H1 (cell line): ENCODE data around the gene C19orf25. TPM values are rescaled to one million over a fixed set of nuclear protein-coding genes. Genes with fewer than 3 reads are reported as not detected.

Source experiments
- CTCF ChIA-PET: fragments of 300-600 bp; sonication (Branson Sonifier 250); formaldehyde crosslinking; loops from one replicate; lab custom pipeline; 2021; ENCODE audit not compliant: partially characterized antibody; lab: Charles Lee
- POLR2A ChIA-PET: fragments of 300-600 bp; sonication (Branson Sonifier 250); formaldehyde crosslinking; loops from one replicate; lab custom pipeline; 2021; ENCODE audit warnings: inconsistent platforms; ENCODE audit not compliant: partially characterized antibody; lab: Charles Lee
- DNase-seq, 2 experiments: peaks; one replicate each; pipeline versions ENCODE4 v3.0.0 to v3.0.0-alpha.2; 2010 to 2022; ENCODE audit warnings: low spot score in 2 of 2, low read depth in 1 of 2, mixed read lengths in 1 of 2
- FAIRE-seq: peaks from 2 replicates; lab custom pipeline; 2011; peaks lifted over from hg19 to GRCh38; lab: Jason Lieb, UNC
- H2AFZ ChIP-seq: 2 replicates; pipeline ENCODE4 v1.8.1; 2012; ENCODE audit warnings: low read length, inconsistent platforms
- H2AK5ac ChIP-seq: 2 replicates; pipeline ENCODE4 v1.6.1; 2013; ENCODE audit warnings: low read depth, low read length
- H2BK120ac ChIP-seq: replicated peaks from 2 replicates; pipeline ENCODE3; 2013; ENCODE audit warnings: low read depth, low read length, inconsistent platforms
- H2BK12ac ChIP-seq: 2 replicates; pipeline ENCODE4 v1.6.1; 2013; ENCODE audit warnings: low read depth, low read length
- H2BK15ac ChIP-seq: 2 replicates; pipeline ENCODE4 v1.6.1; 2013; ENCODE audit warnings: low read length
- H2BK20ac ChIP-seq: 2 replicates; pipeline ENCODE4 v1.6.1; 2013; ENCODE audit warnings: low read length
- H2BK5ac ChIP-seq: 2 replicates; pipeline ENCODE4 v1.6.1; 2013; ENCODE audit warnings: low read depth, low read length
- H3K14ac ChIP-seq: 2 replicates; pipeline ENCODE4 v1.6.1; 2013; ENCODE audit warnings: inconsistent platforms; ENCODE audit not compliant: insufficient read length
- H3K18ac ChIP-seq: 2 replicates; pipeline ENCODE4 v1.6.1; 2013; ENCODE audit warnings: low read length; ENCODE audit errors: extremely low read depth
- H3K23ac ChIP-seq: 2 replicates; pipeline ENCODE4 v1.6.1; 2013; ENCODE audit warnings: inconsistent platforms; ENCODE audit not compliant: insufficient read length
- H3K23me2 ChIP-seq: 2 replicates; pipeline ENCODE4 v1.6.1; 2013; ENCODE audit warnings: low read depth, low read length
- H3K27ac ChIP-seq: 2 replicates; pipeline ENCODE4 v1.6.1; 2011; ENCODE audit warnings: low read depth, low read length, inconsistent platforms
- H3K27me3 ChIP-seq, 4 experiments: replicated peaks in 1 of 4; 1 replicate in 1 of 4; 2 replicates in 3 of 4; pipeline versions ENCODE4 v1.6.1 to v1.8.1; 2011 to 2013; ENCODE audit warnings: low read length in 3 of 4, mild to moderate bottlenecking in 3 of 4, inconsistent platforms in 2 of 4, mixed read lengths in 2 of 4, moderate library complexity in 1 of 4; ENCODE audit not compliant: control insufficient read depth in 3 of 4, insufficient read depth in 3 of 4; ENCODE audit errors: extremely low read depth in 1 of 4
- H3K36me3 ChIP-seq, 4 experiments: 2 replicates each; pipeline versions ENCODE4 v1.6.1 to v1.8.1; 2011 to 2013; ENCODE audit warnings: mild to moderate bottlenecking in 4 of 4, low read length in 3 of 4, moderate library complexity in 2 of 4, control low read depth in 1 of 4, inconsistent platforms in 1 of 4; ENCODE audit not compliant: insufficient read depth in 4 of 4, control insufficient read depth in 2 of 4
- H3K4ac ChIP-seq: replicated peaks from 2 replicates; pipeline ENCODE3; 2013; ENCODE audit warnings: low read length, low read depth, mixed read lengths, inconsistent platforms; ENCODE audit not compliant: insufficient read length
- H3K4me1 ChIP-seq, 4 experiments: replicated peaks in 1 of 4; 1 replicate in 1 of 4; 2 replicates in 3 of 4; pipeline versions ENCODE4 v1.6.1 to v1.8.1; 2011 to 2013; ENCODE audit warnings: low read length in 3 of 4, inconsistent platforms in 2 of 4, mixed read lengths in 1 of 4; ENCODE audit not compliant: insufficient read depth in 4 of 4, control insufficient read depth in 3 of 4
- H3K4me2 ChIP-seq, 2 experiments: 2 replicates each; pipeline versions ENCODE4 v1.6.1 to v1.8.1; 2011 to 2013; ENCODE audit warnings: low read depth in 2 of 2, low read length in 2 of 2, control low read depth in 1 of 2, inconsistent platforms in 1 of 2, mild to moderate bottlenecking in 1 of 2; ENCODE audit not compliant: insufficient read depth in 1 of 2
- H3K4me3 ChIP-seq, 4 experiments: fragments of 200-600, 300-600 bp in 1 of 4; sonication (generic), shearing (Covaris generic), sonication (Bioruptor Twin) in 1 of 4; 2 replicates each; pipeline versions ENCODE4 v1.5.1 to v1.8.1; 2011 to 2016; ENCODE audit warnings: low read length in 4 of 4, low read depth in 3 of 4, control low read depth in 2 of 4, inconsistent platforms in 2 of 4, mild to moderate bottlenecking in 2 of 4, mixed read lengths in 1 of 4, moderate library complexity in 1 of 4; ENCODE audit not compliant: insufficient read depth in 2 of 4; ENCODE audit errors: extremely low read depth in 1 of 4
- H3K56ac ChIP-seq: replicated peaks from 2 replicates; pipeline ENCODE3; 2013; ENCODE audit warnings: low read depth, mild to moderate bottlenecking, mixed read lengths, low read length, inconsistent platforms; ENCODE audit not compliant: insufficient read length
- H3K79me1 ChIP-seq: 2 replicates; pipeline ENCODE4 v1.6.1; 2013; ENCODE audit warnings: low read depth, low read length, control low read depth
- H3K79me2 ChIP-seq, 2 experiments: 2 replicates each; pipeline versions ENCODE4 v1.6.1 to v1.8.1; 2012 to 2013; ENCODE audit warnings: low read length in 2 of 2, mild to moderate bottlenecking in 2 of 2, inconsistent platforms in 1 of 2; ENCODE audit not compliant: insufficient read depth in 2 of 2, control insufficient read depth in 1 of 2
- H3K9ac ChIP-seq, 4 experiments: replicated peaks in 1 of 4; 1 replicate in 1 of 4; 2 replicates in 3 of 4; pipeline versions ENCODE4 v1.6.1 to v1.8.1; 2011 to 2013; ENCODE audit warnings: low read depth in 3 of 4, low read length in 3 of 4, control low read depth in 2 of 4, mild to moderate bottlenecking in 2 of 4, moderate library complexity in 2 of 4, inconsistent platforms in 1 of 4; ENCODE audit errors: extremely low read depth in 1 of 4
- H3K9me3 ChIP-seq, 2 experiments: 2 replicates each; pipeline versions ENCODE4 v1.6.1 to v1.8.1; 2012 to 2013; ENCODE audit warnings: mild to moderate bottlenecking in 2 of 2, moderate library complexity in 2 of 2, control low read depth in 1 of 2, inconsistent platforms in 1 of 2, low read depth in 1 of 2, low read length in 1 of 2, mixed read lengths in 1 of 2; ENCODE audit not compliant: insufficient read depth in 2 of 2
- H4K20me1 ChIP-seq, 2 experiments: replicated peaks in 1 of 2; 2 replicates each; pipeline versions ENCODE3 to v1.8.1; 2011 to 2013; ENCODE audit warnings: inconsistent platforms in 2 of 2, low read length in 2 of 2, mild to moderate bottlenecking in 1 of 2; ENCODE audit not compliant: insufficient read depth in 2 of 2, control insufficient read depth in 1 of 2
- H4K5ac ChIP-seq: 2 replicates; pipeline ENCODE4 v1.6.1; 2013; ENCODE audit warnings: low read length, low read depth, mixed read lengths, inconsistent platforms; ENCODE audit not compliant: insufficient read length
- H4K8ac ChIP-seq: 2 replicates; pipeline ENCODE4 v1.8.0; 2013; ENCODE audit warnings: mild to moderate bottlenecking, moderate library complexity, low read length, inconsistent platforms; ENCODE audit not compliant: insufficient read depth; ENCODE audit errors: extremely low read depth
- H4K91ac ChIP-seq: replicated peaks from 2 replicates; pipeline ENCODE3; 2013; ENCODE audit warnings: low read length, mixed read lengths, inconsistent platforms; ENCODE audit not compliant: insufficient read length
- CTCF ChIP-seq, 3 experiments: IDR thresholded peaks; 1 replicate in 2 of 3; 2 replicates in 1 of 3; pipeline versions ENCODE4 v1.5.1 to v1.6.1; 2011; ENCODE audit warnings: low read length in 3 of 3, mild to moderate bottlenecking in 3 of 3, inconsistent platforms in 2 of 3, low read depth in 1 of 3, moderate library complexity in 1 of 3; ENCODE audit not compliant: insufficient read depth in 1 of 3; ENCODE audit errors: control extremely low read depth in 1 of 3
- GTF2F1 ChIP-seq: IDR thresholded peaks from 2 replicates; pipeline ENCODE4 v1.6.1; 2012; ENCODE audit warnings: low read depth, low read length, improper control_type of control experiment, borderline replicate concordance
- POLR2A ChIP-seq, 2 experiments: IDR thresholded peaks; 1 replicate in 1 of 2; 2 replicates in 1 of 2; pipeline ENCODE4 v1.6.1; 2011; ENCODE audit warnings: low read depth in 2 of 2, low read length in 2 of 2, mild to moderate bottlenecking in 2 of 2; ENCODE audit errors: control extremely low read depth in 1 of 2
- POU5F1 ChIP-seq: IDR thresholded peaks from 2 replicates; pipeline ENCODE4 v1.6.1; 2011; ENCODE audit warnings: low read depth, mild to moderate bottlenecking, low read length, moderate library complexity
- WGBS, 2 experiments: shearing (Covaris generic) in 1 of 2; methylation state at CpG; one replicate each; pipeline versions ENCODE4 v1.1.6 to v1.1.7; 2013 to 2015; ENCODE audit warnings: low lambda C conversion rate in 2 of 2, mixed read lengths in 2 of 2, inconsistent platforms in 1 of 2, low coverage in 1 of 2, missing lambda C conversion rate in 1 of 2; ENCODE audit not compliant: insufficient replicate concordance in 2 of 2, insufficient coverage in 1 of 2, insufficient read length in 1 of 2; ENCODE audit errors: extremely low coverage in 1 of 2, missing lambda C conversion rate in 1 of 2; 5-methylcytosine and 5-hydroxymethylcytosine counted together
- polyA plus RNA-seq, 7 experiments: library from polyadenylated mRNA; depleted of rRNA in 3 of 7; stranded (reverse) in 5 of 7; unstranded in 2 of 7; fragments of >200 nt in 5 of 7; fragments of 200-250 nt in 2 of 7; gene quantifications; 1 replicate in 5 of 7; 2 replicates in 1 of 7; 4 replicates in 1 of 7; pipeline versions ENCODE4 v1.2.1 to v1.2.3, GENCODE V29; 2011 to 2013; ENCODE audit warnings: missing spikeins in 2 of 7, mixed read lengths in 2 of 7
- total RNA-seq: library from RNA; stranded (reverse); fragmentation: NEBNext Ultra II Directional; extraction: Animal tissue kit (Norgen Biotek cat#: 25700); gene quantifications from 2 replicates; pipeline ENCODE4 v1.2.1, GENCODE V29; 2021

Gene C19orf25
- total and polyA plus RNA-seq, 2 of the 8 experiments (the other 6 are each of a cell fraction or from before 2014, with no cell fraction given): 41.3 to 67.4 TPM

DNA sequence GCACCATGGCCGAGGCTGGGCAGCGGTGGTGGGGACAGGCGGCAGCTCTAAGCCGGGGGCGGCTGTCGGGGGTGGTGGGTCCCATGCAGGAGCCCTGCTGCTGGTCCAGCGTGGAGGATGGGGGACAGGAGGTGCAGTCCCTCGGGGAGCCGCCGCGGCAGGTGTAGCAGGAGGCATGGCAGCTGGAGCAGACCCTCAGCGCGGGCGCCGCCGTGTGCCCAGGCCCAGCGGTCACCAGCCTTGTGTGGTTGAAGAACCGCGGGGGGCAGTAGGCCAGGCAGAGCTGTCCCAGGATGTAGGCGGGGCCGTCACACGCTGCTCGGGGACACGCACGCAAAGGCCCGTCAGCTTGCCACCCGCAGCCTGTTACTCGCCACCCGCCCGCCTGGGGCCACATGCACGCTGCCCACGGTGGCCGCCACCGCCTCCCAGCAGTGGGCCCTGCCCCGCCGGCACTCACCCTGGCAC lies 2.9 kb upstream of the C19orf25 start:
- no peaks in the 10 kb centered on the region; the same call in 1 of the 2 replicates for H3K79me1 ChIP-seq
- no peak overlapping the region for H3K4ac ChIP-seq
- no peak overlapping the region for H3K23ac ChIP-seq
- no peak overlapping the region for H3K9ac ChIP-seq
- ChIA-PET CTCF (interaction anchor here (0.7 to 1.1 kb wide), 4 partner anchors 16 to 34 kb away, joined by 3 to 4 read pairs (median 3); no protein-coding TSS in a partner anchor), POLR2A (interaction anchor here (0.8 to 1.0 kb wide), 4 partner anchors 13 to 52 kb away, joined by 3 read pairs; no protein-coding TSS in a partner anchor)
- no peaks in the 10 kb centered on the region; a peak in 2 of 7 replicates for H3K4me1 ChIP-seq
- no peak overlapping the region for H3K14ac ChIP-seq
- no peak overlapping the region for H2BK12ac ChIP-seq
- no peak overlapping the region for H2BK120ac ChIP-seq
- no peak overlapping the region for H3K4me2 ChIP-seq
- no peaks in the 10 kb centered on the region for H3K9me3 ChIP-seq
- no peak overlapping the region for H3K56ac ChIP-seq
- no peak overlapping the region for H3K27ac ChIP-seq
- no peaks in the 10 kb centered on the region for H3K27me3 ChIP-seq
- H2AFZ ChIP-seq: no peak overlapping the region
- no peak overlapping the region for H3K18ac ChIP-seq
- H3K23me2 ChIP-seq: peaks cover 7% of the 10 kb centered on the region
- no peak overlapping the region for H2BK5ac ChIP-seq
- no peak overlapping the region for H4K5ac ChIP-seq
- H3K4me3 ChIP-seq: no peak overlapping the region
- H2AK5ac ChIP-seq: no peak overlapping the region
- no peak overlapping the region for H2BK20ac ChIP-seq
- FAIRE-seq: no peak
- no peak overlapping the region; the same call in 1 of the 2 replicates for H4K8ac ChIP-seq
- no peak for TF ChIP-seq POU5F1
- no peak for TF ChIP-seq GTF2F1
- no peak for TF ChIP-seq CTCF (IDR thresholded peaks at IDR 0.05; ENCODE audit: control extremely low read depth in 1 of 3, insufficient read depth in 1 of 3, low read depth in 1 of 3, low read length in 3 of 3)
- TF ChIP-seq POLR2A (IDR thresholded peaks at IDR 0.05; ENCODE audit: control extremely low read depth in 1 of 2, low read depth in 2 of 2, low read length in 2 of 2): no peak
- H4K91ac ChIP-seq: no peak overlapping the region
- peaks cover 0 to 4% of the 10 kb centered on the region in 2 experiments; a peak in 1 of 4 replicates for H3K79me2 ChIP-seq
- DNase-seq: no peak
- WGBS, 2 experiments: 93% methylated on average over 27 of the region's 36 CpGs; no CpG with 5 or more reads in 1 of the 2 experiments
- peaks cover 0 to 3% (median 1%) of the 10 kb centered on the region in 4 experiments; a peak in 1 of 8 replicates for H3K36me3 ChIP-seq
- no peak overlapping the region for H2BK15ac ChIP-seq
- H4K20me1 ChIP-seq: no peaks in the 10 kb centered on the region
